ENCODE results near the gene CNKSR1.

CNKSR1 gene, protein sequence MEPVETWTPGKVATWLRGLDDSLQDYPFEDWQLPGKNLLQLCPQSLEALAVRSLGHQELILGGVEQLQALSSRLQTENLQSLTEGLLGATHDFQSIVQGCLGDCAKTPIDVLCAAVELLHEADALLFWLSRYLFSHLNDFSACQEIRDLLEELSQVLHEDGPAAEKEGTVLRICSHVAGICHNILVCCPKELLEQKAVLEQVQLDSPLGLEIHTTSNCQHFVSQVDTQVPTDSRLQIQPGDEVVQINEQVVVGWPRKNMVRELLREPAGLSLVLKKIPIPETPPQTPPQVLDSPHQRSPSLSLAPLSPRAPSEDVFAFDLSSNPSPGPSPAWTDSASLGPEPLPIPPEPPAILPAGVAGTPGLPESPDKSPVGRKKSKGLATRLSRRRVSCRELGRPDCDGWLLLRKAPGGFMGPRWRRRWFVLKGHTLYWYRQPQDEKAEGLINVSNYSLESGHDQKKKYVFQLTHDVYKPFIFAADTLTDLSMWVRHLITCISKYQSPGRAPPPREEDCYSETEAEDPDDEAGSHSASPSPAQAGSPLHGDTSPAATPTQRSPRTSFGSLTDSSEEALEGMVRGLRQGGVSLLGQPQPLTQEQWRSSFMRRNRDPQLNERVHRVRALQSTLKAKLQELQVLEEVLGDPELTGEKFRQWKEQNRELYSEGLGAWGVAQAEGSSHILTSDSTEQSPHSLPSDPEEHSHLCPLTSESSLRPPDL

DNA sequence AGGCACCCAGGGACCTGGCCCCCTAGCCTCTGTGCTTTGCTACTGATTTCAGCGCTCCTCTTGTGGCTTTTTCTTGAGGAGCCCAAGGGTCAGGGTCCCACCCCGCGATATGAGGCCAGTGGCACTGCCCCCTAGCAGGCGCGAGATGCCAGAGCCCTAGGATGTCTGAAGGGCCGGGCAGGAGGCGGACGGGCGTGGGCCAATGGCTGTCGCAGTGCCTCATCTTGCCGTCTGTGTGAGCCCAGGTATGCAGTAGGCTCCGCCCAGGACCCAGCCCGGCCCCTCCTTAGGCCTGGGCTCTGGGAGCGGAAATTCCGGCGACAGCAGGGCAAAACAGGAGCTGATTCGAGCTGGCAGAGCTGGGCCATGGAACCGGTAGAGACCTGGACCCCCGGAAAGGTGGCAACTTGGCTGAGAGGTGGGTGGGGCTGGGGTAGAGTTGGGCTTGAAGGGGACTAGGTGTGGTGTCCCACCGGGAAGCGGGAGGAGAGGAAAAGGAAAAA is at the start of gene CNKSR1:
Gene CNKSR1, plus strand, starts transcription at position 310 of the 503 bp plus-strand sequence. Its CDS starts 57 bp downstream, at position 367.
- peak in 1 of 2 experiments; percentile 12 for DNase-seq

DNA sequence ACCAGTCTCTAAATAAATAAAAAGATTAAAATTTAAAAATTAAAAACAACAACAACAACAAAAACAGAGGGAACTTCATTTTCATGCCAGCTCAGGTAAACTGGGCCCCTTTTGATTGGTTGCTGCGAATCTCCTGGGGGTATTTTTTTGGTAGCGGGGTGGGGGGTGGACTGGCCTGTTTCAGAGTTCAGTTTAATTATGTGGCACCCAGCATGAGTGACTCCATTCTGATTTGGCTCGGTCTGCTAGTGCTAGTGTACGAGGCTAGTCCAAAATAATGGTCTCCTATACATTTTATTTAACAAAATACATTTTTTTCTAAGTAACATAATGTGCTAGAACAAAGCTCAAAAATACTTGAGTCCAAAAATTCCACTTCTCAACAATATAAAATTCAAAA is 47.5 kb upstream of the CNKSR1 start:
- no peak for DNase-seq

GRCh38 chr1:26130695-26131094 is 46.6 kb upstream of the CNKSR1 start:
- DNase-seq, result no peak

DNA sequence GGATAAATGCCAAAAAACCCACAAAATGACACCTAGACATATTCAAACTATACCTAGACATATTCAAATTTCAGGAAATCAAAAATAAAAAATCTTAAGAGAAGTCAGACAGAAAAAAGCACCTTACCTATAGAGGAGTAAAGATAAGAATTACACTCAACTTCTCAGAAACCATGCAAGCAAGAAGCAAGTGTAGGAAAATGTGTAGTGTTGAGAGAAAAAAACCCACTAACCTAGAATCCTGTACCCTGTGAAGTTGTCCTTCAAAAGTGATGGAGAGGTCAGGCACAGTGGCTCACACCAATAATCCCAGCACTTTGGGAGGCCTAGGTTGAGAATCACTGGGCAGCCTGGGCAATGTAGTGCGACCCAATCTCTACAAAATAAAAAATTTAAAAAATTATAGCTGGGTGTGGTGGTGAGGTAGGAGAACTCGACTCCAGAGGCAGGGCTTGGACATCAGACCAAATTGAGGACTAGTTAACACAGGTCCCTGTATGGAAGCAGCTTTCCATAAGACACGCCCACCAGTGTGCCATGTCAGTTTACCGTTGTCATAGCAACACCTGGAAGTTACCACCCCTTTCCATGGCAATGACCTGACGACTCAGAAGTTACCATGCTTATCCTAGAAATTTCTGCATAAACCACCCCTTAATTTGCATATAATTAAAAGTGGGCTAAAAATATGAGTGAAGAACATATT is 45.0 kb upstream of the CNKSR1 start:
- no peak for DNase-seq

DNA sequence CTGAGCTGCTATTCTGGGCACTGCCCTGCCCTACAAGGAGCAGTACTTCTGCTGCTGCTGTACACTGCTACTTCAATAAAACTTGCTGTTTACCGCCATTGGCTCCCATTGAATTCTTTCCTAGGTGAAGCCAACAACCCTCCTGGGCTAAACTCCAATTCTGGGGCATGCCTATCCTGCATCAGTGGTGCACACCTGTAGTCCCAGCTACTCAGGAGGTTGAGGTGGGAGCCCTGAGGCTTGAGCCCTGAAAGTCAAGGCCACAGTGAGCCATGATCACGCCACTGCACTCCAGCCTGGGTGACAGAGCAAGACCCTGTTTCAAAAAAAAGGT is 44.5 kb upstream of the CNKSR1 start:
- DNase-seq, result no peak

- no peak for DNase-seq
These were observed 42.8 kb upstream of the CNKSR1 start for GRCh38 chr1:26134466-26134865.

DNA sequence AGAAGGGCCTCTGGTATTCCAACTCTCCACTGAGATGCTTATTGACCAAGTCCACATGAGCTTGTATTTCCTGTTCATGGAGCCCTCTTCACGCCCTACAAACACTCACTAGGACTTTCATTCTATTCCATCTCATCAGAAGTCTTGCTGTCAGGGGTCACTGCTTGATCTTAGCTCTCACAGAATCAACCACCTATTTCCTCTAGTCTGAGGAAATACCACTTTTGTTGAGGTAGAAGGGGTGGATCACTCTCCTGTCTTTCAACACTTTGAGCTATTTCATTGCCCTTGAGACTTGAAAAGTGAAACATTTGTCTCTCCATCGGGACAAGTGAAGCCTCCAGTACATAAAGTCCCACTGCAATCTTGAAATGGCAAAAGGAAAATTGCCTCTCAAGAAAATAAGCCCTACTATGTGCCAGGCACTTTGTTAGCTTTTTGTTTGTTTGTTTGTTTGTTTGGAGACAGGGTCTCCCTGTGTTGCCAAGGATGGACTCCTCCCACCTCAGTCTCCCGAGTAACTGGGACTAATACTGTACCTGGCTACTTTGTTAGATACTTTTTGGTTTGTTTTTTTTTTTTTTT is 38.2 kb upstream of the CNKSR1 start:
- no peak for DNase-seq

- no peak for DNase-seq
These were observed 35.1 kb upstream of the CNKSR1 start for GRCh38 chr1:26142159-26142558.

GRCh38 chr1:26145041-26145959 is 32.0 kb upstream of the CNKSR1 start:
- DNase-seq, result peak; percentile 61 to 69

DNA sequence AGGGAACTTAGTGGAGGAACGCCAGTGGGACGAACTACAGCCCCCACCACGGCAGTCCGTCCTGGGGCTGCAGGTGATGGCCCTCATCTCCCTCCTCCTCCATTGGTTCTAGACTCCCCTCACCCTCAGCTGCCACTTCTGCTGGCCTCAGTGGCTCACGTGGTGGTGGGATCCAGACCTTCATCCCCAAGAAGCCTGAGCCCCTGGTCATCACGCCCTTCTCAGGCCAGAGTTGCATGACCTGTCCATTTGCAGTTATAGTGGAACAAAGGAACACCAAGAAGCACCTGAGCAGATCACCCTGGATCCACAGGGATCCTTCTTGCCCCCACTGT is 31.4 kb upstream of the CNKSR1 start:
- DNase-seq, result no peak

DNA sequence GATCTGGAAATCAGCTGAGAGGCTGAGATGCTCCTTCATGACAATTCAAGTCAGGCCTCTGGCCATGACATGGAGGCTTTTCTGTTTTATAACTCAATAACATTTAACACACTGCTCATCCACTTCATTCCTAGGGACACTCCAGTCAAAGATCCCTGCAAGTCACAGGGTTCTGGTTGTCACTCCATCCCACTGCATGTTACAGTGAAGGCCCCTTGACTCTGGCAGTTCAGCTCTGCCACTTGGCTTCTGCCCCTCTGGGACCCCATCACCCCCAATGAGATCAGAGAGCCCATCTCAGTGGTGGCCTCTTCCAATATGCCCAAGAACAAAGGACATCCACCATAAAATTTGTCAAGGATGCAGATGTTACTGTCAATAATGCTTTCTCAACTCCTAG is 28.4 kb upstream of the CNKSR1 start:
- no peak for DNase-seq

GRCh38 chr1:26153966-26154532 is 23.2 kb upstream of the CNKSR1 start:
- no peak for DNase-seq

- DNase-seq, result no peak
These were observed 22.5 kb upstream of the CNKSR1 start for GRCh38 chr1:26154750-26155149.

- no peak for DNase-seq
These were observed 21.7 kb upstream of the CNKSR1 start for GRCh38 chr1:26155370-26156284.

GRCh38 chr1:26156285-26157038 is 20.8 kb upstream of the CNKSR1 start:
- DNase-seq, result no peak

DNA sequence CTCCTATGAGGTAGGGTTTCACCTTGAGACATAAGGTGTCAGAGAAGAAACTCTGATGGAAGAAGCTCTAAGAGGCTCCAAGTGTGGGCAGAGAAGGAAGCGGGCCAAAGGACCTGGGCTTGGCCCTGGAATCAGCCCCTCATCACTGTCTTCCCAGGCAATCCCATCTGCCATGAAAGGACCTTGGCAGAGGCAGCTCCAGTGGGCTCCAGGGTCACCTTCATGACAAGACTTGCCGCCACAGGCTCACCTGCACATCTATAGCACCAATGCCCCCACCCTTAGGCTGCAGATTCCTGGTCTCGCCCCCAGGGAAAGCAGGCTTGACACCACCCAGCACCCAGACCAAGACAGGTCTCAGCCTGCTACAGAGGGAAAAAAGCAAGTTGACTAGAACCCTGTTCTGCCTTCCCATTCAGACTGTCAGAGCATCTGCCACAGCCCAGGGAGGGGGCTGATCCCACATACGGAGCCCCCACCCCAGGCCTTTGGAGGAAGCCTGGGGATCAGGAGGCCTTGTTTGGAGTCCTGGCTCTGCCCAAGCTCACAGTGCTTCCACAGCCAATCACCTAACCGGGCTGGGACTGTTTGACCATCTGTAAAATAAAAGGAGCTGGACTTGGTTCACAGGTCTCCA is 18.9 kb upstream of the CNKSR1 start:
- DNase-seq, result no peak

GRCh38 chr1:26158908-26159742 is 18.2 kb upstream of the CNKSR1 start, which contains the start of gene FAM110D:
Gene FAM110D (plus strand): TSS chr1:26159079. CDS start chr1:26161292, 2,213 bp downstream.
- no peak for DNase-seq

DNA sequence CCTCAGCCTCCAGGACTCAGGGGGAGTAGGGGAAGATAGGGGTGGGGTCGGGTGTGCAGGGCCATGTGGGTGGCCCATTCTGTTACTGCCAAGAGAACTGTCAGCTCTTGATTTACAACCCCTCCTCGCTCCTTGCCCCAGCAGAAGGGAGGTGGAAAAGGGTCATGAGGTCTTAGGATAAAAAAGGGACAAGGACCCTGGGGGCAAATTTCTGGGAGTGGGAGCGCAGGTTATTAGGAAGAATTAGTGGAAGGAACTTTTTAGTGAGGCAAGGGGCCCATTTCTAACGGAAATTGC is 17.6 kb upstream of the CNKSR1 start:
- no peak for DNase-seq

Data from stimulated activated CD4-positive, alpha-beta T cell treated with anti-CD3 and anti-CD28 coated beads, Interleukin-4, amount 100 ng/mL, for 4 hours (primary cell).